Testis (tissue), 2 donors: ENCODE data around the gene OR56A1.

Experiments
- POLR2A ChIP-seq: fragments of 450-650 bp; IDR thresholded peaks from one replicate; pipeline ENCODE4 v1.6.1; 2017; ENCODE audit warnings: antibody characterized with exemption, mild to moderate bottlenecking, moderate library complexity
- TF ChIP-seq, protein P1 (sequence below), 3 experiments: fragments of 450-650 bp in 2 of 3; fragments of 200-600 bp in 1 of 3; sonication (generic) in 1 of 3; IDR thresholded peaks; one replicate each; pipeline ENCODE4 v1.5.1; 2016 to 2019; ENCODE audit warnings: antibody characterized with exemption in 3 of 3, mild to moderate bottlenecking in 2 of 3, moderate library complexity in 1 of 3

DNA sequence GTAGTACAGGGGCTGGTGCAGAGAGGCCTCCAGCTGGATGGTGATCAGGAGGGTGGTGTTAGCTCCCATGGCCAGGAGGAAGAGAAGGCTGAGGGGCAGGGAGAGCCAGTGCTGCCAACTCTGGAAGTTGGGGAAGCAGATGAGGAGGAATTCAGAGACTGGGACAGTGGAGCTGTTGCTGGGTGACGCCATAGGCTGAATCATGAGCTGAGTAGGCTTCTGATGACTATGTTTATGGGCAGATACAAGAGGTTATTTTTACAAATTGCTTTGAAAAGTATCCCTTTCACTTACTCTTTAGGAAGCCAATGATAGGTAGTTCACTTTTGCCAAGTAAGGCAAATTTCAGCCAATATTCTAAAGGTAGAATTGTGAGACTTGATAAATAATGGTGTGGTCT is 3.1 kb downstream of the OR56A1 start:
- TF ChIP-seq POLR2A, result no peak
- TF ChIP-seq, protein P1, sequence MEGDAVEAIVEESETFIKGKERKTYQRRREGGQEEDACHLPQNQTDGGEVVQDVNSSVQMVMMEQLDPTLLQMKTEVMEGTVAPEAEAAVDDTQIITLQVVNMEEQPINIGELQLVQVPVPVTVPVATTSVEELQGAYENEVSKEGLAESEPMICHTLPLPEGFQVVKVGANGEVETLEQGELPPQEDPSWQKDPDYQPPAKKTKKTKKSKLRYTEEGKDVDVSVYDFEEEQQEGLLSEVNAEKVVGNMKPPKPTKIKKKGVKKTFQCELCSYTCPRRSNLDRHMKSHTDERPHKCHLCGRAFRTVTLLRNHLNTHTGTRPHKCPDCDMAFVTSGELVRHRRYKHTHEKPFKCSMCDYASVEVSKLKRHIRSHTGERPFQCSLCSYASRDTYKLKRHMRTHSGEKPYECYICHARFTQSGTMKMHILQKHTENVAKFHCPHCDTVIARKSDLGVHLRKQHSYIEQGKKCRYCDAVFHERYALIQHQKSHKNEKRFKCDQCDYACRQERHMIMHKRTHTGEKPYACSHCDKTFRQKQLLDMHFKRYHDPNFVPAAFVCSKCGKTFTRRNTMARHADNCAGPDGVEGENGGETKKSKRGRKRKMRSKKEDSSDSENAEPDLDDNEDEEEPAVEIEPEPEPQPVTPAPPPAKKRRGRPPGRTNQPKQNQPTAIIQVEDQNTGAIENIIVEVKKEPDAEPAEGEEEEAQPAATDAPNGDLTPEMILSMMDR (IDR thresholded peaks at IDR 0.05), result no peak
